ENCODE measurements around the gene VPS26A. TPM values are rescaled to one million over a fixed set of nuclear protein-coding genes. Genes with fewer than 3 reads are reported as not detected.
A peak's percentile ranks its signal among the peaks of the same experiment; 100 is the strongest.

Gene VPS26A
- total RNA-seq, 2 donors from 2014 or later: 38.8 to 54.8 TPM

DNA sequence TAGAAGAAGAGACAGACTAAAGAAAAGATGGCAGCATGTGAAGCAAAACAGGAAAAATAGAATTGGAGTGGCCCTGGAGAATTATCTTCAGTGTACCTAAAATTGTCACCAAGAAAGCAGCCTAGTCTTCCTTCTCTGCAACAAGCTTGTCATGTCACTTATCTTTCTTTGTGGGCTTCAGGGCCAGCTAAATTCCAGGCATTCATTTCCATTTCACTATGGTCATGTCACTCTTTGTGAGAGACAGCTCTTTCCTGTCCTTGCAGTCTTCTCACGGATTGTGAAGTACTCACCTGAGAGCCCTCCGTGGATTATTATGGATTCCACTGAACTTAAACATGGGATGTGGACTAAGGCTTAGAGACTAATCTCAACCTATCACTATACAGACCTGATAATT lies 87.1 kb downstream of the VPS26A start:
- Mint-ChIP-seq H3K27me3 (no peaks in the 10 kb centered on the region), H3K4me1 (ENCODE audit: low read depth in 2 of 2) (peaks cover 35 to 54% of the 10 kb centered on the region in 2 donors), H3K4me3 (no peak overlapping the region), H3K36me3 (peaks cover 24% of the 10 kb centered on the region), H3K9me3 (no peaks in the 10 kb centered on the region), H3K27ac (no peak overlapping the region)
- no peak for ATAC-seq
- no peak for DNase-seq (ENCODE audit: low spot score)

DNA sequence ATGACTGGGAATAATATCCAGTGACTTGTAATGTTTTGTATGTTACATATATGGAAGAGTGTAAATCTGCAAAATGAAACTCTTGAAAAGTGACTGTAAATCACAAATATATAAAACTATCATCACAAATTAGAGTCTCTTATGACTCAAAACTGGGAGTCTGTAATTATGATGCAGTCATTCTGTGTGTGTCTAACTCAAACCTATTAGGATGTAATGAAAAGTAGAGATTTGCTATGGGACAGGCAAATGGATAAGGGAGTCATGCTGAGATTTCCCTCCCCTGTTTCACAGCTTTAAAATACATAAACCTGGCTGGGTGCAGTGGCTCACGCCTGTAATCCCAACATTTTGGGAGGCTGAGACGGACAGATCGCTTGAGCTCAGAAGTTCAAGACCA lies 87.5 kb downstream of the VPS26A start:
- Mint-ChIP-seq H3K27me3 (no peaks in the 10 kb centered on the region), H3K4me3 (no peak overlapping the region), H3K4me1 (ENCODE audit: low read depth in 2 of 2) (peaks cover 31 to 54% of the 10 kb centered on the region in 2 donors), H3K36me3 (peaks cover 20% of the 10 kb centered on the region), H3K27ac (no peak overlapping the region), H3K9me3 (no peaks in the 10 kb centered on the region)
- no peak for ATAC-seq
- DNase-seq (ENCODE audit: low spot score): no peak

DNA sequence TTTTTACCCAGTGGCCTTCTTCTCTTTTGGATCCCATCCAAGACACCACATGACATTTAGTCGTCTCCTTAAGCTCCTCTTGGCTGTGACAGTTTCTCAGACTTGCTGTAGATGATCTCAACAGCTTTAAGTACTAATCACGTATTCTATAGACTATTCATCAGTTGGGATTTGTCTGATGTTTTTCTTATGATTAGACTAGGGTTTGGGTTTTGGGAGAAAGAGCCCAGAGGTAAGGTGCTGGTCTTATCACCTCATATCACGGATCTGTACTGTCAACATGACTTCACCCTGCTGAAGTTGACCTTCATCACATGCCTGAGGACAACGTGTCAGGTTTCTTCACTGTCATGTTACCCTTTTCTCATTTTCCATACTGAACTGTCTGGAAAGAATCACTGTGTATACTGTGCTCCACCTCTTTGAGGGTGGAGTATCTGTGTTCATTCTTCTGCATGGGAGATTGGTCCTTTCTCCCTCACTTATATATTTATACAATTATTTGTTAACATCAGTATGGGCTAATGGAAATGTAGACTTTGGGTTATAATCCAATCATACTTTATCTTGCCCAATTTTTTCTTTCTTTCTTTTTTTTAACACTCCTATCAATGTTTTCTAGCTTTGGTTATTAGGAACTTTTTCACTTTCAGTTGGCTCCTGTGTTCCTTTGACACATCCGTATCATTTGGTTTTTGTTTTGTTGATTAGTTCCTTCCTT lies 89.8 kb downstream of the VPS26A start:
- no peaks in the 10 kb centered on the region for H3K9me3 Mint-ChIP-seq
- H3K4me3 Mint-ChIP-seq: no peak overlapping the region
- H3K27me3 Mint-ChIP-seq: no peaks in the 10 kb centered on the region
- H3K4me1 Mint-ChIP-seq (ENCODE audit: low read depth in 2 of 2): peaks cover 24 to 46% of the 10 kb centered on the region in 2 donors
- H3K27ac Mint-ChIP-seq: no peak overlapping the region
- no peak for DNase-seq (ENCODE audit: low spot score)
- ATAC-seq: no peak
- H3K36me3 Mint-ChIP-seq: peaks cover 8% of the 10 kb centered on the region

DNA sequence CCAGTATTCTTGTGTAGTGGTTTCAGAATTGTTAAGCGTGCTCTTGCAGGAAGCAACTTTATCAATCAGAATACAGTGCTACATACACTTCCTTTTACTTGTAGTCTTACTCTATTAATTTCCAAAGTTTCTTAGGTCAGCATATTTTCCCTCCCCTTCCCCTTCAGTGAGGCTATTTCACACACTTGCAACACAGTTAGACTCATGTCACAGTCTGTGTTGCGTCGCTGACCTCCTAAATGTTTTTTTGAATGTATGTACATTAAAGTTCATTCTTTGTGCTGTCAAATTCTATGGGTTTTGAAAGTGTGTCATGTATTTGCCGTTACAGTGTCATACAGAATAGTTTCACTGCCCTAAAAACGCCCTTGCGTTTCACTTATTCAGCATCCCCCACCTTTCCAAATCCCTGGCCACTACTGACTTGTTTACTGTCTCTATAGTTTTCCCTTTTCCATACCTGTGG lies 90.7 kb downstream of the VPS26A start:
- DNase-seq (ENCODE audit: low spot score) (no peak), ATAC-seq (peak; percentile 43 to 45)
- Mint-ChIP-seq H3K4me3 (peak overlapping the region; percentile 76), H3K27me3 (no peaks in the 10 kb centered on the region), H3K4me1 (ENCODE audit: low read depth in 2 of 2) (peaks cover 20 to 40% of the 10 kb centered on the region in 2 donors), H3K27ac (peak overlapping the region; percentile 59 to 71), H3K9me3 (no peaks in the 10 kb centered on the region), H3K36me3 (no peaks in the 10 kb centered on the region)

DNA sequence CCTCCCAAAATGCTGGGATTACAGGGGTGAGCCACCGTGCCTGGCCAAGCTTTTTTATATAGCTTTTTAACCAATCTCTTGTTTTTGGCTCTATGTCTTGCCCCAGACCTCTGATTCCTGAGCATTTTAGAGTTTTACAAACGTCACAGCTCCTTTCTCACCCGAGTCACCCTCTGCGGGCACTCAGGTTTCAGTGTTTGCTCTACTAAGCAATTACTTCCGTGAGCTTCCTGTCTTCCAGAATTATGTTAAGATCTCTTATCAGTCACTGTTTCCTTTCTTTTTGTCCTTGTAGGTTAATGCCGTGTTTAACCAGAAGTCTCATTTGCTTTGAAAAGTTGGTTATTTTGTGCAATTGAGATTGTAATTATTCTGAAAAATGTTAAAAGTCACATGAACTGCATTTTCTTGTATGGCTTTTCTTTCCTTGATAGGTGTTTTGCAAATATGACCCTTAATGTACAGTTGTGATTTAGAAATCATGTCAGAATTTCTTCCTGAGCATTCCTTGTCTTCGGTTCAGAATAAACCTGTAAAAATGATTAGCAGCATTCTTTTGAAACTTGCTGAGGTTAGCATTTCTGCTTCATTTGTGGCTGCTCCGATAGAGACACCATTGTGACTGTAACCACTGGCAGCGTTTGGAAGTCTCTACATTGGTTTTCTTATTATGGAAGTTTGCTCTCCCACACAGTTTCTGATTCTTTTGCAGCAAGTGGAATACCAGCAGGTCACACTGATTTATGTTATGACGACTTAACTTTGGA lies 91.6 kb downstream of the VPS26A start:
- Mint-ChIP-seq H3K4me3 (peak overlapping the region; percentile 76), H3K4me1 (ENCODE audit: low read depth in 2 of 2) (peaks cover 22 to 39% of the 10 kb centered on the region in 2 donors), H3K9me3 (no peaks in the 10 kb centered on the region), H3K27ac (peak overlapping the region; percentile 59 to 71), H3K27me3 (no peaks in the 10 kb centered on the region), H3K36me3 (no peaks in the 10 kb centered on the region)
- DNase-seq (ENCODE audit: low spot score): no peak
- ATAC-seq: peak in 1 of 2 donors; percentile 84

DNA sequence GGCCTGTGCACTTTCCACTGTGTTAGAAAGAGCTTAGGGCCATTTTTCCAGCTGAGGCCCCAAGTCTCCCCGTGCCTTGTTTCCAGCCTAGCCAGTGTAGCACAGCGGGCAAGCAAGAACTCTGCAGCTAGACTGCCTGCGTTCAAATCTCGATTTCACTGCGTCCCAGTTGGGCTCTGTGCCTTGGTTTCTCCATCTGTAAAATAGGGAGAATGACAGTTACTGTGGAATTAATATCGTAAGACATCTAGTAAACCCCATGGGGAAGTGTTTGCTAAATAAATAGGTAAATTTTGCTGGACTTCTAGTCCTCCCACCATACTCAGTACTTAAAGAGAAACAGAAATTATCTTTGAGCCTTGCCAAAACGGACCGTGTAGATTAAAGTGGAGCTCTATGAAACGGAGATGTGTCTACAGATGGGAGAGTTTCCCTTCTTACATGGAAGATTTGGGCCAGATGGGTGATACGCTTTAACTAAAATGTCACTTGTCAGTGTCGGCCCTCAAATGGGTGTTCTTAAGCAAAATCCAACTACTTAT lies 92.7 kb downstream of the VPS26A start:
- Mint-ChIP-seq H3K27me3 (no peaks in the 10 kb centered on the region), H3K4me3 (no peak overlapping the region), H3K36me3 (no peaks in the 10 kb centered on the region), H3K4me1 (ENCODE audit: low read depth in 2 of 2) (peaks cover 27 to 44% of the 10 kb centered on the region in 2 donors), H3K27ac (no peak overlapping the region), H3K9me3 (no peaks in the 10 kb centered on the region)
- ATAC-seq (no peak), DNase-seq (ENCODE audit: low spot score) (no peak)

DNA sequence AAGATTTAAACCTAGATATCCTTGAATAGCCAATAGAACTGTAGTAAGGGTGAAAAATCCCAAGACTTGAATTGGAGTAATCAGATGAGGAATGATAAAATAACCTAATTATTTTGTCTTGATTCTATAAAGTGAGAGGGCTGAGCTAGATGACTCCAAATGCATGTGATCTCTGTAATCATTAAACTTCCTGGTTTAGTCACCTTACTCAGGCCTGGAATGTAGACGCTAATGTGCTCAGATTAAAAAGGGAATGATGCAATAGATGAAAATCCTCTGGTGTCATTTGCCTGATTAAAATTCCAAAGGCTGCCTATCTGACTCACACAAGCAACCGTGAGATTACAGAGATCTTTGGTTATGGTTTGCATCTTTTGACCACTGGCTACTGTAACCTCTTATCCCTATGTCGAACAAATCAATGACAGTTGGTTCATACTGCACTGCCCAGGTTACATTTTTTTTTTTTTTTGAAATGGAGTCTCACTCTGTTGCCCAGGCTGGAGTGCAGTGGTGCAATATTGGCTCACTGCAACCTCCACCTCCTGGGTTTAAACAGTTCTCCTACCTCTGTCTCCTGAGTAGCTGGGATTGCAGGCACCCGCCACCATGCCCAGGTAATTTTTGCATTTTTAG lies 93.3 kb downstream of the VPS26A start:
- Mint-ChIP-seq H3K27me3 (no peaks in the 10 kb centered on the region), H3K4me1 (ENCODE audit: low read depth in 2 of 2) (peaks cover 32 to 50% of the 10 kb centered on the region in 2 donors), H3K27ac (no peak overlapping the region), H3K4me3 (no peak overlapping the region), H3K36me3 (no peaks in the 10 kb centered on the region), H3K9me3 (no peaks in the 10 kb centered on the region)
- ATAC-seq (no peak), DNase-seq (ENCODE audit: low spot score) (no peak)

DNA sequence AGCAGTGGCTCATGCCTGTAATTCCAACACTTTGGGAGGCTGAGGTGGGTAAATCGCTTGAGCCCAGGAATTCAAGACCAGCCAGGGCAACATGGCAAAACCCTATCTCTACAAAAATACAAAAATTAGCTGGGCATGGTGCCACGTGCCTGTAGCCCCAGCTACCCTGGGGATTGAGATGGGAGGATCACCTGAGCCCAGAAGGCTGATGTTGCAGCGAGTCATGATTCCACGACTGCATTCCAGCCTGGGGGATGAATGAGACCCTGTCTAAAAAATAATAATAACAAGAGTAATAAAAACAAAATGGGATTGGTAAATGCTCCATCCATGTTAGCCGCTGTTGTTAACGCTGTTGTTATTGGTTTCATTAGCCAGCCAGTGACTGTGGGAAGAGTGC lies 94.9 kb downstream of the VPS26A start:
- no peaks in the 10 kb centered on the region for H3K27me3 Mint-ChIP-seq
- no peak overlapping the region for H3K27ac Mint-ChIP-seq
- H3K36me3 Mint-ChIP-seq: no peaks in the 10 kb centered on the region
- ATAC-seq (no peak), DNase-seq (ENCODE audit: low spot score) (no peak)
- H3K4me3 Mint-ChIP-seq: no peak overlapping the region
- peaks cover 39 to 57% of the 10 kb centered on the region in 2 donors for H3K4me1 Mint-ChIP-seq (ENCODE audit: low read depth in 2 of 2)
- H3K9me3 Mint-ChIP-seq: no peaks in the 10 kb centered on the region

- ATAC-seq (no peak), DNase-seq (ENCODE audit: low spot score) (no peak)
- Mint-ChIP-seq H3K4me3 (peak within 1 kb of the TSS; percentile 42), H3K27me3 (no peaks in the 10 kb centered on the region), H3K9me3 (no peaks in the 10 kb centered on the region), H3K27ac (peak within 1 kb of the TSS; percentile 84 to 86), H3K4me1 (ENCODE audit: low read depth in 2 of 2) (peaks cover 34 to 52% of the 10 kb centered on the region in 2 donors), H3K36me3 (no peaks in the 10 kb centered on the region)
Observed at GRCh38 chr10:69220041-69220451, 96.1 kb downstream of the VPS26A start, which contains the start of gene HKDC1. Gene HKDC1 (plus strand): TSS chr10:69220332. CDS start chr10:69220436, 104 bp downstream.

GRCh38 chr10:69220507-69220906 lies 96.5 kb downstream of the VPS26A start:
- no peak for DNase-seq (ENCODE audit: low spot score)
- no peak for ATAC-seq
- Mint-ChIP-seq H3K27ac (peak overlapping the region; percentile 84 to 86), H3K9me3 (no peaks in the 10 kb centered on the region), H3K4me3 (peak overlapping the region; percentile 42), H3K4me1 (ENCODE audit: low read depth in 2 of 2) (peaks cover 35 to 52% of the 10 kb centered on the region in 2 donors), H3K36me3 (no peaks in the 10 kb centered on the region), H3K27me3 (no peaks in the 10 kb centered on the region)

Other genes starting within 250 kb of the VPS26A start
- gene DDX50, start 222.9 kb upstream of the VPS26A start, total RNA-seq: 10 to 100 TPM; 39.6 to 47.6 TPM
- gene DDX21, start 168.0 kb upstream of the VPS26A start, total RNA-seq: 100 to 1,000 TPM; 173 to 209 TPM
- 10 to 100 TPM; 13.4 to 14.3 TPM for gene KIFBP, start 135.4 kb upstream of the VPS26A start, total RNA-seq
- gene SRGN, start 36.1 kb upstream of the VPS26A start, total RNA-seq: 100 to 1,000 TPM; 268 to 486 TPM
- gene SUPV3L1, start 56.1 kb downstream of the VPS26A start, total RNA-seq: 10 to 100 TPM; 41.1 to 60.8 TPM
- gene HKDC1, start 96.2 kb downstream of the VPS26A start, total RNA-seq: not detected
- gene HK1, start 154.3 kb downstream of the VPS26A start, total RNA-seq: 100 to 1,000 TPM; 169 to 185 TPM

All from natural killer cell treated with Interleukin-12 subunit alpha and Interleukin-12 subunit beta and Interleukin-15 and Interleukin-18, amount 100 ng/mL, for 72 hours (primary cell).